Measurements from ENCODE around the gene SLC39A1. TPM values are rescaled to one million over a fixed set of nuclear protein-coding genes. Genes with fewer than 3 reads are reported as not detected.

SLC39A1 gene
- total RNA-seq, 1 donor from 2014 or later: 120 TPM

- ATAC-seq: no peak
- no peaks in the 10 kb centered on the region for H3K9me3 ChIP-seq
- intact Hi-C loops (cut with DNase I): no loop called here
- no peaks in the 10 kb centered on the region for H3K27me3 ChIP-seq
- peak; percentile 44 for DNase-seq
- no peak for TF ChIP-seq CTCF (IDR thresholded peaks at IDR 0.05)
- H3K27ac ChIP-seq: no peak overlapping the region
- no peak overlapping the region for H3K4me3 ChIP-seq
- H3K36me3 ChIP-seq: peaks cover 74% of the 10 kb centered on the region
- H3K4me1 ChIP-seq: peaks cover 16% of the 10 kb centered on the region
These were observed 22.6 kb downstream of the SLC39A1 start for GRCh38 chr1:153940756-153941155.

- no peak overlapping the region for H3K4me3 ChIP-seq
- H3K36me3 ChIP-seq: peaks cover 87% of the 10 kb centered on the region
- peaks cover 9% of the 10 kb centered on the region for H3K4me1 ChIP-seq
- H3K9me3 ChIP-seq: no peaks in the 10 kb centered on the region
- intact Hi-C loops (cut with DNase I): no loop called here
- H3K27me3 ChIP-seq: no peaks in the 10 kb centered on the region
- DNase-seq (peak; percentile 54), ATAC-seq (no peak)
- no peak for TF ChIP-seq CTCF (IDR thresholded peaks at IDR 0.05)
- no peak overlapping the region for H3K27ac ChIP-seq
These were observed 23.9 kb downstream of the SLC39A1 start for GRCh38 chr1:153939476-153939875.

- TF ChIP-seq CTCF (IDR thresholded peaks at IDR 0.05): no peak
- no peak overlapping the region for H3K27ac ChIP-seq
- DNase-seq: peak; percentile 50
- no peak for ATAC-seq
- H3K9me3 ChIP-seq: no peaks in the 10 kb centered on the region
- H3K27me3 ChIP-seq: no peaks in the 10 kb centered on the region
- H3K4me1 ChIP-seq: peaks cover 5% of the 10 kb centered on the region
- peaks cover 90% of the 10 kb centered on the region for H3K36me3 ChIP-seq
- no peak overlapping the region for H3K4me3 ChIP-seq
- intact Hi-C loops (cut with DNase I): no loop called here
These were observed 24.3 kb downstream of the SLC39A1 start for GRCh38 chr1:153938996-153939395.

- Histone ChIP-seq H3K4me3 (no peak overlapping the region), H3K27ac (no peak overlapping the region), H3K36me3 (peaks cover 95% of the 10 kb centered on the region), H3K27me3 (no peaks in the 10 kb centered on the region), H3K4me1 (no peaks in the 10 kb centered on the region), H3K9me3 (no peaks in the 10 kb centered on the region)
- peak; percentile 45 for DNase-seq
- TF ChIP-seq CTCF (IDR thresholded peaks at IDR 0.05): no peak
- no peak for ATAC-seq
- intact Hi-C loops (cut with DNase I): no loop called here
These were observed 26.0 kb downstream of the SLC39A1 start for GRCh38 chr1:153937331-153937730.

- intact Hi-C loops (cut with DNase I): no loop called here
- Histone ChIP-seq H3K27me3 (no peaks in the 10 kb centered on the region), H3K4me3 (no peak overlapping the region), H3K27ac (no peak overlapping the region), H3K4me1 (no peaks in the 10 kb centered on the region), H3K36me3 (peaks cover 95% of the 10 kb centered on the region), H3K9me3 (no peaks in the 10 kb centered on the region)
- DNase-seq (peak; percentile 37), ATAC-seq (no peak)
- no peak for TF ChIP-seq CTCF (IDR thresholded peaks at IDR 0.05)
These were observed 27.1 kb downstream of the SLC39A1 start for GRCh38 chr1:153936011-153936802.

All from upper lobe of right lung (tissue), 1 donor.